Vagina (tissue), 2 donors: ENCODE results near the gene SRGAP3. TPM values are rescaled to one million over a fixed set of nuclear protein-coding genes. Genes with fewer than 3 reads are reported as not detected.

Experiments
- DNase-seq, 2 donors: peaks; one replicate each; pipeline ENCODE4 v3.0.0-alpha.2; 2017; ENCODE audit errors: extremely low spot score in 2 of 2
- H3K27ac ChIP-seq: fragments of 200-600 bp; sonication (generic); one replicate; pipeline ENCODE4 v1.5.1; 2019
- H3K27me3 ChIP-seq: fragments of 200-600 bp; sonication (generic); one replicate; pipeline ENCODE4 v1.5.1; 2019
- H3K36me3 ChIP-seq, 2 donors: fragments of 200-600 bp; sonication (generic); one replicate each; pipeline ENCODE4 v1.5.1; 2017 to 2019
- H3K4me1 ChIP-seq: fragments of 200-600 bp; sonication (generic); one replicate; pipeline ENCODE4 v1.5.1; 2019
- H3K4me3 ChIP-seq, 2 donors: fragments of 200-600 bp; sonication (generic); 1 replicate in 1 of 2; 2 replicates in 1 of 2; pipeline ENCODE4 v1.5.1; 2016 to 2019
- H3K9me3 ChIP-seq: fragments of 200-600 bp; sonication (generic); one replicate; pipeline ENCODE4 v1.5.1; 2019
- POLR2A ChIP-seq, 2 donors: fragments of 450-650 bp; IDR thresholded peaks; one replicate each; pipeline ENCODE4 v1.6.1; 2017; ENCODE audit warnings: antibody characterized with exemption in 2 of 2, mild to moderate bottlenecking in 2 of 2, moderate library complexity in 2 of 2
- POLR2AphosphoS5 ChIP-seq, 2 donors: sonication (generic); formaldehyde crosslinking; IDR thresholded peaks; one replicate each; pipeline ENCODE4 v1.9.0; 2017; ENCODE audit warnings: antibody characterized with exemption in 2 of 2, mild to moderate bottlenecking in 2 of 2, low read depth in 1 of 2; ENCODE audit not compliant: insufficient read depth in 1 of 2
- intact Hi-C: fragments of 100-400 bp; cut with DNase I; formaldehyde crosslinking; loops from one replicate; pipeline ENCODE4 v1.15.1; 2023
- total RNA-seq: library from RNA; depleted of rRNA; stranded (reverse); fragments of >200 nt; gene quantifications from one replicate; pipeline ENCODE4 v1.2.3, GENCODE V29; 2016
- TF ChIP-seq, protein P1 (sequence below), 3 experiments: fragments of 450-650 bp in 2 of 3; fragments of 200-600 bp in 1 of 3; sonication (generic) in 1 of 3; IDR thresholded peaks; one replicate each; pipeline ENCODE4 v1.5.1; 2017 to 2019; ENCODE audit warnings: antibody characterized with exemption in 3 of 3, mild to moderate bottlenecking in 2 of 3, moderate library complexity in 2 of 3

Gene SRGAP3
- total RNA-seq, 1 donor from 2014 or later = 20.6 TPM

DNA sequence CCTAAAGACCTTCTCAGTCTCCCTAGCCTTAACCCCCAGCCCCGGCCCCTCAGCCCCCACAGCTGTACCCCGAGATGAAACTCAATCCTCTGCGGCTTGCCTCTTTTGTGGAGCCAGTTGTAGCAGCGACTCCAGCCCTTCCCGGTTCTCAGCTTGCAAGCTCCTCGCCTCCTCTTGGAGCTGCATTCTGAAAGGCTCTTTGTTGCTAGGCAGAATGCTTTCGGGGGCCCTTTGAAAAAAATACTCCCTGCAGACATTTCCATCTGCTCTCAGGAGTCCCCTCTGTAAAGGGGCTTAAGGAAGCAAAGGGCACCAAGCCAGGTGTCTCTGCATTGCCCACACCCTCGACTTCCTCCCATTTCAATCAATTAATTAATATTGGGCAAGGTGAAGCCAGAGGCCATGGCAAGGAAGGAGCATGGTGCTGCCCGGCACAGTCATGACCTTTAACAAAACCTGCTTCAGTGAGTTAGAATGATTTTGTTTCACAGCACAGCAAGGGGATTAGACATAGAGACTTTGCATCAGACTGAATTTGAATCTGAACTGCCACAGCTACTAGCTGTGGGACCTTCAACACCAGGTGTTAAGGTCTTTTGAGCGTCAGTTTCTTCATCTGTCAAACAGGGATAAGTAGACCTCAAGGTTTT, 65.5 kb downstream of the SRGAP3 start:
- Histone ChIP-seq H3K4me3 (no peak overlapping the region), H3K4me1 (no peaks in the 10 kb centered on the region), H3K27ac (no peak overlapping the region), H3K36me3 (no peaks in the 10 kb centered on the region), H3K9me3 (no peaks in the 10 kb centered on the region), H3K27me3 (no peaks in the 10 kb centered on the region)
- TF ChIP-seq, protein P1, sequence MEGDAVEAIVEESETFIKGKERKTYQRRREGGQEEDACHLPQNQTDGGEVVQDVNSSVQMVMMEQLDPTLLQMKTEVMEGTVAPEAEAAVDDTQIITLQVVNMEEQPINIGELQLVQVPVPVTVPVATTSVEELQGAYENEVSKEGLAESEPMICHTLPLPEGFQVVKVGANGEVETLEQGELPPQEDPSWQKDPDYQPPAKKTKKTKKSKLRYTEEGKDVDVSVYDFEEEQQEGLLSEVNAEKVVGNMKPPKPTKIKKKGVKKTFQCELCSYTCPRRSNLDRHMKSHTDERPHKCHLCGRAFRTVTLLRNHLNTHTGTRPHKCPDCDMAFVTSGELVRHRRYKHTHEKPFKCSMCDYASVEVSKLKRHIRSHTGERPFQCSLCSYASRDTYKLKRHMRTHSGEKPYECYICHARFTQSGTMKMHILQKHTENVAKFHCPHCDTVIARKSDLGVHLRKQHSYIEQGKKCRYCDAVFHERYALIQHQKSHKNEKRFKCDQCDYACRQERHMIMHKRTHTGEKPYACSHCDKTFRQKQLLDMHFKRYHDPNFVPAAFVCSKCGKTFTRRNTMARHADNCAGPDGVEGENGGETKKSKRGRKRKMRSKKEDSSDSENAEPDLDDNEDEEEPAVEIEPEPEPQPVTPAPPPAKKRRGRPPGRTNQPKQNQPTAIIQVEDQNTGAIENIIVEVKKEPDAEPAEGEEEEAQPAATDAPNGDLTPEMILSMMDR (IDR thresholded peaks at IDR 0.05) = no peak
- no peak for TF ChIP-seq POLR2A (IDR thresholded peaks at IDR 0.05)
- TF ChIP-seq POLR2AphosphoS5 (IDR thresholded peaks at IDR 0.05; ENCODE audit: insufficient read depth in 1 of 2, low read depth in 1 of 2) = no peak
- intact Hi-C loops = no loop called here
- no peak for DNase-seq

DNA sequence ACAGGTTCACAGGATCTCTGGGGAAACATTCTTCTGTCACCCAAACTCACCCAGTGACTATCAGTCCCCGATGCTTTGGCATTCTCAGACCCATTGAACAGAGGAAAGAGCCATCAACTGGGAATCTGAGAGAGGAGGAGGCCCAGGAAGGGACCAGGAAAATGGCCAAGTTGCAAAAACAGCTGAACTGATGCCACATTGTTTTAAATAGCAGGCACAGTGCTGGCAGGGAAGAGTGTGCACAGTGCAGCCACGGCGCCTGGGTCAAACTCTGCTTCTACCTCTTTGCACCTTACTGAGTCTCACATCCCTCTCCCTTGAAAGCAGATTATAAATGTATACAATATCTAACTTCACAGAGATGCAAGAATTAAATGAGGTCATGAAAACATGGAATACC, 66.4 kb downstream of the SRGAP3 start:
- H3K4me3 ChIP-seq = no peak overlapping the region
- no peak for TF ChIP-seq POLR2AphosphoS5 (IDR thresholded peaks at IDR 0.05; ENCODE audit: insufficient read depth in 1 of 2, low read depth in 1 of 2)
- TF ChIP-seq, protein P1 (IDR thresholded peaks at IDR 0.05) = no peak
- no peak for TF ChIP-seq POLR2A (IDR thresholded peaks at IDR 0.05)
- no peaks in the 10 kb centered on the region for H3K36me3 ChIP-seq
- no peak for DNase-seq
- H3K27ac ChIP-seq = no peak overlapping the region
- H3K4me1 ChIP-seq = no peaks in the 10 kb centered on the region
- H3K27me3 ChIP-seq = no peaks in the 10 kb centered on the region
- H3K9me3 ChIP-seq = no peaks in the 10 kb centered on the region
- intact Hi-C loops = no loop called here

DNA sequence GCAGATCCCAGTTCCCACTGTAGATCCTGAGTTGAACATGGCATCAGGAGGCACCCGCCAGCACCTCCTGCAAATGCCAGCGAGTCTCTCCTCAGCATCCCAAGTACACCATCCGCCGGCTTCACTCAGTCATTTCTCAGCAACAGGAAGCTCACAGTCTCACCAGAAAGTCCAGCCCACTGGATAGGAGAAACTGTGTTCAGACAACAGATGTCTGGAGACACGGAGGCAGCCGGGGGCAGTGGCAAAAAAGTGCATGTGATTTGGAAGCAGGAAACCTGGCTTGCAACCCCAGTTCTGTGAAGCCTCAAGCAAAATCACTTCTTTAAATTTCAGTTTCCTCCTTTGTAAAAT, 68.7 kb downstream of the SRGAP3 start:
- TF ChIP-seq POLR2A (IDR thresholded peaks at IDR 0.05) (no peak), POLR2AphosphoS5 (IDR thresholded peaks at IDR 0.05; ENCODE audit: insufficient read depth in 1 of 2, low read depth in 1 of 2) (no peak)
- TF ChIP-seq, protein P1 (IDR thresholded peaks at IDR 0.05) = no peak
- intact Hi-C loops = no loop called here
- no peak for DNase-seq
- Histone ChIP-seq H3K4me3 (no peak overlapping the region), H3K4me1 (peaks cover 3% of the 10 kb centered on the region), H3K27ac (no peak overlapping the region), H3K27me3 (no peaks in the 10 kb centered on the region), H3K9me3 (no peaks in the 10 kb centered on the region), H3K36me3 (no peaks in the 10 kb centered on the region)

DNA sequence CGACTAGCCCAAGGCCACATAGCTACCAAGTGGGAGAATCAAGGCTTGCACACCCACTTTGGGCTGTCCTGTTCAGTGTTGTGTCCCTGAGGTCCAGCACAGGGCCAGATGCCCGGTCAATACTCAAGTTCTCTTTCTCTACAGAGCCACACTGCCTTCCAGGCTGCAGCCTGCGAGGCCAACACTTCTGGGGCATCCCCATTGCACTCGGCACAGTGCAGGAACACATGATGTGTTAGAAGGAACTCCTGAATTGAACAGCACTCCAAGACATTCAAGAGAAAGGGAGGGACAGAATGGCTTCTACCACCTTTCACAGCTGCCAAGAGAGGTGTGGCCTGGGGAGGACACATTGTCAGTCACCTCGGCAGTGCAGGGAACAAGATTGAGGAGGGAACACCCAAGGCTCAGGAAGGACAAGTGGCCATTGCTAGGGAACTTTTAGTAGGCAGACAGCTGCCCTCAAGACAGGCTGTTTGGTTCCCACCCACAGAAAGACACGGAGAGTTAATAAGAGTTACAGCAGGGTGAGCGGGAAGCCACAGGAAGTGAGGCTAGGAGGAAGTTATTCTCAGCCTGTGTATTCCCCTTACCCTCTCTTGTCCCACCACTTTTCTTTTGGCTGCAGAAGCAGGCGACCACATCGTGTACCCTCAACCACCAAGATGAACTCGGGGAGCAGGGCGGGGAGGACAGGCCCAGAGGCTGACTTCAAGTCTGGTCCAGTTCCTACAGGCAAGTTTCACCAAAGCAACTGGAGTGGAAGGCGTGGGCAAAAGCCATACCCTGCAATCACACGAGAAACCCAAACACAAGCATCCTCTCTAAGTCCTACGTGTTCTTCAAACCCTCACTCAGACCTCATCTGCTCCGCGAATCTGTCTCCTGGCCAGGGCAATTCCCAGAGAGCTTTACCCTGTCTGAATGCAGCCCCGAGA, 69.4 kb downstream of the SRGAP3 start:
- Histone ChIP-seq H3K9me3 (no peaks in the 10 kb centered on the region), H3K4me3 (no peak overlapping the region), H3K27ac (no peak overlapping the region), H3K4me1 (peaks cover 9% of the 10 kb centered on the region), H3K36me3 (no peaks in the 10 kb centered on the region), H3K27me3 (no peaks in the 10 kb centered on the region)
- TF ChIP-seq, protein P1 (IDR thresholded peaks at IDR 0.05) = no peak
- TF ChIP-seq POLR2A (IDR thresholded peaks at IDR 0.05) = no peak
- no peak for TF ChIP-seq POLR2AphosphoS5 (IDR thresholded peaks at IDR 0.05; ENCODE audit: insufficient read depth in 1 of 2, low read depth in 1 of 2)
- DNase-seq = no peak
- intact Hi-C loops = no loop called here

DNA sequence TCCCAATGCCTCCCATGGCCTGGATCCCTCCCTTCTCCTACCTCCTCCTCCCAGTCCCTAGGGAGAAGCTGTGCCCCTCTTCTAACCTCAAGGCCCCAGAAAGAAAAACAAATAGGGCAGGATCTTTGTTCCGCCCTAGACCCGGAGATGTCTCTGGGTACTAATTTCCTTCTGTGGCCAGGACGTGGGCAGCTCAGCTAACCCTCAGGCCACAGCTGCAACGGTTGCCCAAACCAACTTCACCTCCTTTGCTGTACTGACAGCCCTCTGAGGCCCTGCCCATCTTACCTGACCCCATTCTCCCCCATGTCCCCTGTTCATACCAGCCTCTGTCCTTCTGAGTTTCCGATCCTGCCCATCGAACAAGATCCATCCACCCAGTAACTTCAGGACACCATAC, 70.7 kb downstream of the SRGAP3 start:
- Histone ChIP-seq H3K36me3 (no peaks in the 10 kb centered on the region), H3K4me1 (peaks cover 10% of the 10 kb centered on the region), H3K9me3 (no peaks in the 10 kb centered on the region), H3K4me3 (no peak overlapping the region), H3K27ac (no peak overlapping the region), H3K27me3 (no peaks in the 10 kb centered on the region)
- DNase-seq = no peak
- intact Hi-C loops = no loop called here
- TF ChIP-seq POLR2AphosphoS5 (IDR thresholded peaks at IDR 0.05; ENCODE audit: insufficient read depth in 1 of 2, low read depth in 1 of 2) = no peak
- TF ChIP-seq, protein P1 (IDR thresholded peaks at IDR 0.05) = no peak
- TF ChIP-seq POLR2A (IDR thresholded peaks at IDR 0.05) = no peak
